HG02759 (cell line): ENCODE results near the gene CYP27B1.

Source experiments
- ATAC-seq: cut with Tn5 transposase; IDR thresholded peaks from one replicate; pipeline ENCODE4 v1.9.1; 2021; ENCODE audit warnings: mild to moderate bottlenecking, moderate library complexity; ENCODE audit not compliant: unreplicated experiment

The CYP27B1 gene, protein sequence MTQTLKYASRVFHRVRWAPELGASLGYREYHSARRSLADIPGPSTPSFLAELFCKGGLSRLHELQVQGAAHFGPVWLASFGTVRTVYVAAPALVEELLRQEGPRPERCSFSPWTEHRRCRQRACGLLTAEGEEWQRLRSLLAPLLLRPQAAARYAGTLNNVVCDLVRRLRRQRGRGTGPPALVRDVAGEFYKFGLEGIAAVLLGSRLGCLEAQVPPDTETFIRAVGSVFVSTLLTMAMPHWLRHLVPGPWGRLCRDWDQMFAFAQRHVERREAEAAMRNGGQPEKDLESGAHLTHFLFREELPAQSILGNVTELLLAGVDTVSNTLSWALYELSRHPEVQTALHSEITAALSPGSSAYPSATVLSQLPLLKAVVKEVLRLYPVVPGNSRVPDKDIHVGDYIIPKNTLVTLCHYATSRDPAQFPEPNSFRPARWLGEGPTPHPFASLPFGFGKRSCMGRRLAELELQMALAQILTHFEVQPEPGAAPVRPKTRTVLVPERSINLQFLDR

DNA sequence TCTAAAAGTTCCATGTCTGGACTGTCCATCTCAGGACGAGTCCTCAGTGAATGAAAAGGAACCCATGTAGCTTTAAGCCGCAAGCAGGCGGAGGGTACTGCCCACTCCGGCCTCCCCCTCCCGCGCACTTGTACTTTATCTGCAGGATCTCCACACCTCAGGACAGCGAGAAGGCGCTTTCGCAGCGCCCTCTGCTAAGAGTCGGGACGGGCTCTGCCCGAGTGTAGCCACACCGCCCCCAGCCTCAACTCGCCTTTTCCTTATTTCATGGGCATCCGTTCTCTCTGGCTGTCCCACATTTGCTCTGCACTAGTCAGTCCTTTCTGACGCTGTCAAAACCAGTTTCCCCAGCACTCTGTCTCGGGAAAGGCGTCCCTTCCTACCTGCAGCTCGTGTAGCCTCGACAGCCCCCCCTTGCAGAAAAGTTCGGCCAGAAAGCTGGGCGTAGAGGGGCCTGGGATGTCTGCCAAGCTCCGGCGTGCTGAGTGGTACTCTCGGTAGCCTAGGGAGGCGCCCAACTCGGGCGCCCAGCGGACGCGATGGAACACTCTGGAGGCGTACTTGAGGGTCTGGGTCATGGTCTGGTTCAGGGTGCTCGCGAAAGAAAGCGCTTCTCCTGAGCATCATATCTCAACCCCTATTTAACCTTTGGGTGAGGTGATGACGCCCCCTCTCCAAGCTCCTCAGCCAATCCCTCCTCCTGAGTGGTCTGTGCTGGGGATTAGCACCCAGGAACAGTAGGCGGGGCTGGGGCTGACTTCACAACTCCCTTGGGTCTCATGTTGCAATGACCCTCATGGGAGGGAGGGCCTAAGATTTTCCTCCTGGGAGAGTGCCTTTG lies at the start of gene CYP27B1:
CYP27B1 (minus strand) TSS at position 615 of the 841 bp plus-strand sequence; CDS start at position 578, 37 bp downstream.
- no peak for ATAC-seq

DNA sequence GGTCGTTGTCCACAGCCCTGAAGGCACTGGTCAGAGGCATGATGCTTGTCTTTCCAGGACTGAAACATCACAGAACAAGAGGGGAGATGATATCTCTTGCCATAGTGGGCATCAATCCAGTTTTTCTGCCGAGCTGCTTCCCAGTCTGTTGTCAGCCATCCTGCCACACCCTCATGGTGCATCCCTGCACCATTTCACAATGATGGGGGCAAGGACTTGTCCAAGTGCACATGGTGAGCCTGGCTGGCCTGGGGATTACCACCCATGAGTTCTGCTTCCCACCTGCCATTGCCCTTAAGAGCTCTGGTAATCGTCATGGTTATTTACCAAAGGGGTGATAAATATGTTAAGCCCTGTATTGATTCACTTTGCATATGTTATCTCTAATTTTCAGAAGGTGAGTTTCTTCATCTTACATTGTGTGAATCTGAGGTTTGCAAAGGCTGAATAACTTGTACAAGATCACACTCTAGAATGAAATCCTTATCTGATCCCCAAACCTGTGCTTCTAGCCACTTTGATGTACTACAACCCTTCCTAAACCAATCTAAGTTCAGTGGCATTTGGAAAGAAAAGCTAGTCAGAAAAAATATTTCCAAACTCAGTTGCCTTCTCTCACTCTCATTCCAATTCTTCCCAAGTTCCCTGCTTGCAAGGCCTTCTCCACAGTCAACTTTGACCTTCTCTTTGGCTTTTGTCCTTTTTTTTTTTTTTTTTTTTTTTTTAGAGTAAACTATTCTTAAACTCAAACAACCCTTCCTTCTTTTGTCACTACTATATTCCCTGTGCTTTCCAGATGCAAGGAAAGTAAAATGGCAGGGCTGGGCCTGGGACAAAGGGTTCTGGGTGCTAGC lies 49.4 kb upstream of the CYP27B1 start:
- no peak for ATAC-seq

DNA sequence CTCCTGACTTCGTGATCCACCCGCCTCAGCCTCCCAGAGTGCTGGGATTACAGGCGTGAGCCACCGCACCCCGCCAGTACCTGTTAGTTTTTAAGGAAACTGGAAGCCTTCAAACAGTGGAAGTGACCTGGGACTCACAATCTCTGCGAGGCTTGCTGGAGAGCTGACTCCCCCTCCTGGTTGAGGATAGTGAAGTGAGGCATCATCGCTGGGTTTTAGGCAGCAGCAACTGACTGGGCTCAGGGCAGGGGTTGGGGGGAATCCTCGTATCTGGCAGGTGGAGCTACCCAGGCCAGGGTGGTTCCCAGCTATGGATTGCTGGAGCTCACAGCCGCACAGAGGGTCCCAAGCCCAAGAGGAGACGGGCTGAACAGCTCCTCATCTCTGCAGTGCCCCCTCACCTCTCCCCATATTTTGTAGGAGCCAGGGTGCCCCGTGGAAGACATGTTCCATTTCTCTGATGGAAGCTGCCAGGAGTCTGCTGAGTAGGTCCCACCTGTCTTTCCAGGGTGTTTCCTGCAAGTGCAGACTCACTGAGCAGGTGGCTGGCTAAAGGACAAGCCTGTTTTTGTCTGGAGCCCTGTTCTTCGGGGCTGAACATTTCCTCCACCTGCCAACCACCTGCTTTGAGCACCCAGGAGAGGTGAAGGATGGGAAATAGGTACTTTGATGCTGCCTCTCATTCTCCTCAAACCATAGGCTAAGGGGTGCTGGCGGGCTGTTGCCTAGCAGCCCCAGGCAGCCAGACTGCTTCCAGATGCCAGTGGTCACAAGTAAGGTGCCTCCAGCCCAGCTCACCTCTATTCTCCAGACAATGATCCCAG lies 48.5 kb upstream of the CYP27B1 start:
- no peak for ATAC-seq

DNA sequence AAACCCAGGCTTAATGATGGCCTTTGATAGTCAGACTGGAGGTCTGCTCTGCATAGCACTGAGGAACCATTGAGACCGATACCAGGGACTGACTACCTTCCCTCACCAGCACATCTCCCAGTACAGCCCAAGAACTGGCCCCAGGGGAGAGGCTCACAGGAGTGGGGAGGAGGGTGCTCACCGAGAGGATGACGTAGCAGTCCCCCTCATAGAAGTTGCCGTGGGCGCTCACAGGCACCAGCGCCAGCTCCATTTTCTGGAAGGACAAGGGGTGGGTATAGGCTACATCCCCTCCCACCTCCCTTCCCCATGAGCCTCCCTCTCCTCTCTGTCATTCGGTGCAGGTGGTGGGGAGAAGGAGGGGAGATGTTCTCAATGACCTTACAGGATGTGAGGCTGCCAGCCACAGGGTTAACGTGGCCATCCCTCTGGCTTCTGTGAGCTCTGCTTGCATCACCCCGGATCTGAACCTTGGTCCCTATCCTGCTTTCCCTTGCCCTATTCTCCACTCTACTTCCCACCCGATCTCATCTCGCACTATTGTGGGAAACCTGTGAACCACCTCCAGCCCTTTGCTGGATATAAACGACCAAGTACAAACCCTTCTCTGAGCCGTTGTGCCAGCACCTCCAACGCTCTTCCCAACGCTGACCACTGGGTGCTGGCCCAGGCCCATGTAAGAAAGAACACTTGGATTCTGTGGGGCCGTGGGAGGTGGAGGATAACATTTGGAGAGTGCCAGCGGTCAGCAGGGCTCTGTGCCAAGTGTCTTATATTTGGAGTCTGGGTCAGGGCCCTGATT lies 47.3 kb upstream of the CYP27B1 start:
- ATAC-seq, result no peak

DNA sequence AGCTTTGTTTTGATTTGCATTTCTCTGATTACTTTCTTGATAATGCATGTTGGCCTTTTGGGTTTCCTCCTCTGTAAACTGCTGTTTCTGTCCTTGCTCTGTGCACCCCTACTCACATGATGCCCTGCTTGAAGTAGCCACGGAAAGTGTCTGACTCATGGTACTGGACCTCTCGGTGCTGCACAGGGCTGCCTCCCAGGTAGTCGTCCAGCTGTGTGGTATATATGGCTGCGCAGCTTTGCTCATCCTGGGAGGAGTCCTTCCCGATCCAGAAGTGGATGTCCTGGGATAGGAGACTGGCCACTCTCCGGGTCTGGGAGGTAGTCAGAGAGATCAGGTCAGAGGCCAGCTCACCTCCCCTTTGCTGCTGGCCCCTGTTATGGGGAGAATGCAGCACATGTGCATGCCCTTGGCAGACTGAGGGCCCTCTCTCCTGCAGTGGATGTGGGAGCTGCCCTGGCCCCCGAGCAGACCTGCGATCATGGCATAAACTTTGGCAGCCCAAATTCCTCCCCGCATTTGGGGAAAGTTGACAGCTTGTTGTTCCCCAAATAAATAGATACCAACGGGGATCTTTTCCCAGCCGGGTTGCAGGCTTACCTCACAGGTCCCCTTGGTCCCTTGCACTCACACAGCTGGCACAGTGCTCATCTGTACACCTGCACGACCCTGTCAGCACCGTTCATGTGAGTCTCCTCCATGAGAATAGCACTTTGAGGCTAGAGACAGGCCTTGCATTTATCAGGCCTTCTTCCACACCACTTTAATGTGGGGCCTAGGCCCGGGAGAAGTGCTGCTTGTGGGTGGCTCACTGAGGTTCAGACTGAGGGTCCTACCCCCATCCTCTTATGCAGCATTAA lies 46.5 kb upstream of the CYP27B1 start:
- no peak for ATAC-seq

DNA sequence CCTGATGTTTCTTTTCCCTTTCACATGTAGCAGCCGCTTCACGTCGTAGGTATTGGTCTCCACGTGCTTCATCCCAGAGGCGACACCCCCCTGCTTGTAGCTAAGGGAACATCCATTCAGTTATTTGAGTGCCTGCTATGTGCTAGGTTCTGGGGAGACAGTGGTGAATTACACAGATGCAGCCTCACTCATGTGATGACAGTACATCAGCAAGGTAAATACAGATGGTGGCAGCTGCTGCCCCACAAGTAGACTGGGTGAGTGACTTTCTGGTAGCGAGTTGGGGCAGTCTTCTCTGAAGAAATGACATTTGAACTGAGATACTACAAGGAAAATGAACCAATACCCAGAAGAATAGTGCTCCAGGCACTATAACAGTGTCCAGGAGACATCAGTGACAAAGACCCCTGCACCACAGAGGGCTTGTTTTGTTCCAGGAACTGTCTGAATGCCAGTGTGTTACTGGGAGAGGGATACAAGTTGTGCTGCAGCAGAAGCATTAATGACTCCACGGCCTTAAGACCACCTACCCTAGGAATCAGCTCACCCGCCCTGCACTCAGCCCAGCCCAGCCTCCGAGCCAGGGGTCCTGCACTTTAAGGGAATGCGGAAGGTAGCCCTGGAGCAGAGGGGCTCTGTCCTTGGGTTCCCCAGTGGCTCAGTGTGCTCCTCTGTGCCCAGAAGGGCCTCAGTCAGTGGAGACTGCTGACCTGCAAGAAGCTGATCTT lies 44.3 kb upstream of the CYP27B1 start:
- no peak for ATAC-seq

DNA sequence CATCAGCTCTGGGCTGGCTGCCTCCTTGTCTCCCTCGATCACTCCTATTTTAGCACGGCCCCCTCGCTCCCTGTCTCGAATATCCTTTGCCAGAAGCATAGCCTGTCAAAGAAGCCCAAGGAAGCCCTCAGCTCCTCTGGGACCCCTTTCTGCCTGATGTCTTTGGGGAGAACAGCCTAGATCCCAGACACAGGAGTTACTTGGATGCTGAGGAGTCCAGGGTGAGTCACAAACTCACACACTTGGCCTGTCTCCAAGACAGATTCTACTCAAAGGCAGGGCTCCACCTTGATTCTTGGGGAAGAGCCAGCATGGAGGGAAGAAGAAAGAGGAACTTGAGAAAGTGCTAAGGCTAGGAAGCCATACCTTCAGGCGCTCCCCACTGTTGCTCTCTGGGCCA lies 43.6 kb upstream of the CYP27B1 start:
- no peak for ATAC-seq

DNA sequence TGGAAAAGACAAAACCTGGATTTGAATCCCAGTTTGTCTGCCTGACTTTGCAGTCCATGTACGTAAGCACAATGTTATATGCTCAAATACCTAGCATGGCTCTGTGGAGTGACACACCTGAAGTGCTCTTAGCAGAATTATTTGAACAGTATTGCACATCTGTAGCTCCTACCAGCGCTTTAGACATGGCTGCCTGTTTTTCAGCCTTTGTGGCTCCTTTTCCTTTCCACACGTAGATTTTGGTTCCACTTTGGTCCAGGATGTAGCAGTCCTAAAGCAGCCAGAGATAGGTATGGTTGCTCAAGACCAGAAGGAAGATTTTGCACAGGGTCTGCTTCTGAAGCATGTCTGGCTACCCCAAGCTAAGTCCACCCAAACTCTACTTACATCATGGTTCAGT lies 42.5 kb upstream of the CYP27B1 start:
- ATAC-seq, result no peak

DNA sequence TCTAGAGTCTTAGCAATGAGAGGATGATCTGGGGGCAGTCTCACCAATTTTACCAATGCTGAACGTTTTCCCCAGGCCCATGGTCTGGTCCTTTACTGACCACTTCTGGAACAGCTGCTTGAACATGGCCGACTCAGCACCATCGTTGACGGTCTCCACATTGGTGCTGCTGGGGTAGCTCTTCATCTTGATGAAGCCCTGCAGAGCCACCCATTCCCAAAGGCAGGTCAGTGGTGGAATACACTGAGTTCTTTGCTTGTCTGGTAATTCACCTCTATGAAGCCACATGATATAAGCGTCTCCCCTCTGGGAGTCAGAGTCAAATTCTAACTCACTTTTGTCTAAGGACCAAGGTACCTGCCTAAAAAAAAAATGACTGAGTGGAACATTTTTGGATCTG lies 41.5 kb upstream of the CYP27B1 start:
- no peak for ATAC-seq

DNA sequence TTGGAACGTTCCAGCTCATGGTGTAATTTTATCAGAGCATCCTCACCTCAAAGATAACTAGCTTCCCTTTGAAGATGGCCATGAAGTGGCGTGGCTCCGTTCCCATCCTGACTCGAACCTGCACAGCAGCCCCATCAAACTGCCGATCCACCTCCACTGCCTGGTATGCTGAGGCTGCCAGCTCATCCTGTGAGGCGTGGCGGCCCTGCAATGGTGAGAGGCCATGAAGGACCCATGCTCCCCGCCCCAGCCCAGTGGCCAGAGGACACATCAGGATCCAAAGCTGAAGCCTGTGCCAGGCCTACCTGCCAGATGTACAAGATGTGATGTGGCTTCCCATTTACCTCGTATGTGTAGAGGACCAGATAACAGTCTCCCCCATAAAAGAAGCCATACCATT lies 40.4 kb upstream of the CYP27B1 start:
- ATAC-seq, result no peak

DNA sequence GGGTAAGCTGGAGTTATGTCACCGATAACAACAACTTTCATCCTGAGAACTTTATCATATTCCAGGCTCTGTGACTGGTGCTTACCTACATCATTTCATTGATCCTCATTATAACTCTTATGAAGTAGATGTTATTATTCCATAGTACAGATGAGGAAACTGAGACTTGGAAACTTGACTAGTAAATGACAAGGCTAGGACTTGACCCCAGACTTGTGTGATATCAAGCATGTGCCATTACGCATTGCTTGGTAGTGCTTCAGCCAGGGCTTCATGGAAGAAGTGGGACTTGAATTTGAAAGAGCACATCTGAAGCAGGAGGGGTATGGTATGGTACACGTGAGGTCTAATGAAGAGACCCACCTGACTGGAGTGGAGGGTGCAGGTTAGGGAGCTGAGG lies 39.8 kb upstream of the CYP27B1 start:
- no peak for ATAC-seq

DNA sequence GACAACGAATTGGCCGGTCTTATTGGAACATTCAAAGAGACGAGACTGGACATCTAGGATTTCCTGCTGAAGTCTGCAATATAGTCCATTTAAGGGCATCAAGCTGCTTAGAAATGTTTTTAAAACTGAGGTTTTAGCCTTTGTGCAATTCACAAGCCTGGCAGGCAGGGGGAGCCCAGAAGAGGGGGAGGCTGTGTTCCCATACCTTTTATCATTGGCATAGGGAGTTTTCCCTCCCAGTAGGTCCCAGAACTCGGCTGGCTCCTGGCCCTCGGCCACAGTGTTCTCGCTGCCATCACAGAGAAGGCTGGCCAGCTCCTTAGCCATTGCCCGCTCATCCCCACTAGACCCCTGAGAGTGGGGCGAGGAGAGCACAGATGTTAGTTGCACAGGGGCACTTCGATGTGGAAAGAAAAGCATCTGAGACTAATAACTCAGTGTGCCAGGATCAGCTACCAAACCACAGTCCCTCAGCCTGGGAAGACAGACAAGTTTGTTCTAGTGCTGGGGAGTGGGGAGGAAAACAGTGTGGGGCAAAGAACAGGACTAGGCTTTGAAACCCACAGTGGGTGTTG lies 36.5 kb upstream of the CYP27B1 start:
- peak; percentile 40 for ATAC-seq

DNA sequence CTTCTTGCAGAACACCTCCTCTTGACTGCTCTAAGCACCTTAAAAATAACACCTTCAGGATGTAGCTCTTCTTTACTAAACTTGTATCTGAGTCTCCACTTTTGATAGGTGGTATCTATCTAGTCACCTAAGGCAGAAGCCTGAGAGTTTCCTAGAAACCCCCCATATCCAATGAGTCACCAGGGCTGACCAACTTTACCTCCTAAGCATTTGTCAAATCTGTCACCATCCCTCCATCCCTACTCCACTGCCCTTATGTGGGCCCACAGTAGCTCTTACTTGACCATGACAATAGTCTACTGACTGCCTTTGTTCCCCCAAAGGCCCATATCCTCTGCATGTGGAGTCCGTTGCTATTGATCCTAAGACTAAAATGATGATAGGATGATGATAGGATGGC lies 35.7 kb upstream of the CYP27B1 start:
- no peak for ATAC-seq

DNA sequence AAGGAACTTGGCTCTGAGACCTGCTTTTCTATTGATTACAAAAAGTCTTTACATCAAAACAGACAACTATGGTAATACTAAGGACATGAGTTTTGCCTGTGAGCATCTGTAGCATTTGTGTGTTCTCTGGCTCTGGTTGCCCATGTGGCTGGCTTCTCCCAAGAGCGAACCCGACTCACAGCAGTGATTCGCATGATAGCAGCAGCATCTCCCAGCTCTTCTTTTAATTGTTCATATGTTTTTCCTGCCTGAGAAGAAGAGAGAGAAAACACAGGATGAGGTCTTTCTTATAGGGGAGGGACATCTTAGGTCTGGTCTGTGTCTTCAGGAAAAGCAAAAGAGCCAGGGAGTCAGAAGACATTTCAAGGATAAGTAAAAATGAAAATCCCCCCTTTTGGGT lies 34.1 kb upstream of the CYP27B1 start:
- no peak for ATAC-seq

DNA sequence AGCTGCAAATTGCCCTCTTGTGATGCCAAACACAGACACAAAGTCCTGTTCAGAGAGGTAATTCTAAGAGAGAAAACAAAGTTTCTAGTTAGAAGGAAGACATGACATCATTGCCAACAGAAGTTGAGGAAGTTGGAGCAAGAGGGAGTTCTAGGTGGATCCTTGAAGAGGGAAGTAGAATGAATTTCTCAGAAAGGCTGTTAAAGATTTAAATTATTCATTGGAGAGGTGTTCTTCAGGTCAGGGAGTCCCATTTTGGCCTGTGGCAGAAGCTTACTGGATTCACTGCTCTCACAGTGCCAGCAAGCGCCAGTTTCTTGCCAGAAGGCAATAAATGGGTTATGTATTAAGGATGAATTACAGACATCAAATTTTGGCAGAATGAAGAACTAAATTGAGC lies 31.1 kb upstream of the CYP27B1 start:
- ATAC-seq, result no peak

DNA sequence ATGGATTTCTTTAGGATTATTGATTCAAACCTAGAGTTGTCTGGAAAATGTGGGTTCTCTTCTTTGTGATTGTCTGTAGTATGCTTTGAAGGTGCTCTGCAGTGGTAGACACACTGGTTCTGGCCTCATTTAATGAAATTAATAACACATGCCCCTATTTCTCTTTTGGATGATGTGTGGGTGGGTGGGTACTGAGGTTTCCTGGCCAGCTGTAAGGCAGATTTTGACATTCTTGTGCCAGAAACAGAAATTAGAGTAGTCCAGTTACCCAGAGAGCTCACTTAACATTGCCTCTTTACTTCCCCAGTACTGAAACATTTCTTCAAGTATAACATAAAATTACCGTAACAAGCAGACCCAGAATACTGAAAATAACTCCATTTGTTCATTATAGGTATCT lies 30.1 kb upstream of the CYP27B1 start:
- no peak for ATAC-seq

DNA sequence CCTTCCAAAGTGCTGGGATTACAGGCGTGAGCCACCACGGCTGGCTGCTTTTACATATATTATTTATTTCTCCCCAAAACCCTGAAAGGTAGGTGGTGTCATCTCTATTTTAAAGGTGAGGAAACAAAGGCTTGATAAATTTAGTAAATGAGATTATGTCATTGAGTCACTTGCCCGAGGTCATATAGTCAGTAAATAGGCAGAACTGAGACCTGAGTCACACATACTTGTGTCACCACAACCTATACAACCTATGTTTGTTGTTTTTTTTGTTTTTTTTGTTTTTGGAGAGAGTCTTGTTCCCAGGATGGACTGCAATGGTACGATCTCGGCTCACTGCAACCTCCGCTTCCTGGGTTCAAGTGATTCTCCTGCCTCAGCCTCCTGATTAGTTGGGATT lies 28.5 kb upstream of the CYP27B1 start:
- ATAC-seq, result no peak
